Vagina (tissue), 2 donors: ENCODE results near the gene RRP8. TPM values are rescaled to one million over a fixed set of nuclear protein-coding genes. Genes with fewer than 3 reads are reported as not detected.

Experiments
- DNase-seq, 2 donors: peaks; one replicate each; pipeline ENCODE4 v3.0.0-alpha.2; 2017; ENCODE audit errors: extremely low spot score in 2 of 2
- H3K27ac ChIP-seq: fragments of 200-600 bp; sonication (generic); one replicate; pipeline ENCODE4 v1.5.1; 2019
- H3K27me3 ChIP-seq: fragments of 200-600 bp; sonication (generic); one replicate; pipeline ENCODE4 v1.5.1; 2019
- H3K36me3 ChIP-seq, 2 donors: fragments of 200-600 bp; sonication (generic); one replicate each; pipeline ENCODE4 v1.5.1; 2017 to 2019
- H3K4me1 ChIP-seq: fragments of 200-600 bp; sonication (generic); one replicate; pipeline ENCODE4 v1.5.1; 2019
- H3K4me3 ChIP-seq, 2 donors: fragments of 200-600 bp; sonication (generic); 1 replicate in 1 of 2; 2 replicates in 1 of 2; pipeline ENCODE4 v1.5.1; 2016 to 2019
- H3K9me3 ChIP-seq: fragments of 200-600 bp; sonication (generic); one replicate; pipeline ENCODE4 v1.5.1; 2019
- CTCF ChIP-seq, 3 experiments: fragments of 450-650 bp in 2 of 3; fragments of 200-600 bp in 1 of 3; sonication (generic) in 1 of 3; IDR thresholded peaks; one replicate each; pipeline ENCODE4 v1.5.1; 2017 to 2019; ENCODE audit warnings: antibody characterized with exemption in 3 of 3, mild to moderate bottlenecking in 2 of 3, moderate library complexity in 2 of 3
- POLR2A ChIP-seq, 2 donors: fragments of 450-650 bp; IDR thresholded peaks; one replicate each; pipeline ENCODE4 v1.6.1; 2017; ENCODE audit warnings: antibody characterized with exemption in 2 of 2, mild to moderate bottlenecking in 2 of 2, moderate library complexity in 2 of 2
- POLR2AphosphoS5 ChIP-seq, 2 donors: sonication (generic); formaldehyde crosslinking; IDR thresholded peaks; one replicate each; pipeline ENCODE4 v1.9.0; 2017; ENCODE audit warnings: antibody characterized with exemption in 2 of 2, mild to moderate bottlenecking in 2 of 2, low read depth in 1 of 2; ENCODE audit not compliant: insufficient read depth in 1 of 2
- intact Hi-C: fragments of 100-400 bp; cut with DNase I; formaldehyde crosslinking; loops from one replicate; pipeline ENCODE4 v1.15.1; 2023
- total RNA-seq: library from RNA; depleted of rRNA; stranded (reverse); fragments of >200 nt; gene quantifications from one replicate; pipeline ENCODE4 v1.2.3, GENCODE V29; 2016

Gene RRP8
- total RNA-seq, 1 donor from 2014 or later, result 10.3 TPM

DNA sequence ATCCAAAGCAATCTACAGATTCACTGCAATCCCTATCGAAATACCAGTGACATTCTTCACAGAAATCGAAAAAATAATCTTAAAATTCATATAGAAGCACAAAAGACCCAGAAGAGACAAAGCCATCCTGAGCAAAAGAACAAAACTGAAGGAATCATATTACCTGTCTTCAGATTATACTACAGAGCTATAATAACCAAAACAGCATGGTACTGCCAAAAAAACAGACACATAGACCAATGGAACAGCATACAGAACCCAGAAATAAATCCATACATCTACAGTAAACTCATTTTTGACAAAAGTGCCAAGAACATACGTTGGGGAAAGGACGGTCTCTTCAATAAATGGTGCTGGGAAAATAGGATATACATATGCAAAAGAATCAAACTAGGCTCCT, 18.9 kb downstream of the RRP8 start:
- no peak for DNase-seq
- intact Hi-C loops, result no loop called here
- H3K4me1 ChIP-seq, result no peaks in the 10 kb centered on the region
- H3K36me3 ChIP-seq, result no peaks in the 10 kb centered on the region
- H3K27me3 ChIP-seq, result no peaks in the 10 kb centered on the region
- no peak overlapping the region for H3K27ac ChIP-seq
- H3K4me3 ChIP-seq, result no peak overlapping the region
- H3K9me3 ChIP-seq, result no peaks in the 10 kb centered on the region
- TF ChIP-seq POLR2A (IDR thresholded peaks at IDR 0.05) (no peak), POLR2AphosphoS5 (IDR thresholded peaks at IDR 0.05; ENCODE audit: insufficient read depth in 1 of 2, low read depth in 1 of 2) (no peak)

DNA sequence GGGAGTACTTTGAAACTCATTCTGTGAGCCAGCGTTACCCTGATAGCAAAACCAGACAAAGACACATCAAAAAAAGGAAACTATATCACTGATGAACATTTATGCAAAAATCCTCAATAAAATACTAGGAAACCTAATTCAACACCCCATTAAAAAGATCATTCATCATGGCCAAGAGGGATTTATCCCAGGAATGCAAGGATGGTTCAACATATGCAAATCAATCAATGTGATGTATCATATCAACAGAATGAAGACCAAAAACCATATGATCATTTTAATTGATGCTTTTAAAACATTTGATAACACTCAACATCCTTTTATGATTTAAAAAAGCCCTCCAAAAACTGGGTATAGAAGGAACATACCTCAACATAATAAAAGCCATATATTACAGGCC, 19.8 kb downstream of the RRP8 start:
- no peak for DNase-seq
- Histone ChIP-seq H3K4me1 (no peaks in the 10 kb centered on the region), H3K27ac (no peak overlapping the region), H3K27me3 (no peaks in the 10 kb centered on the region), H3K36me3 (no peaks in the 10 kb centered on the region), H3K4me3 (no peak overlapping the region), H3K9me3 (no peaks in the 10 kb centered on the region)
- no peak for TF ChIP-seq POLR2A (IDR thresholded peaks at IDR 0.05)
- no peak for TF ChIP-seq POLR2AphosphoS5 (IDR thresholded peaks at IDR 0.05; ENCODE audit: insufficient read depth in 1 of 2, low read depth in 1 of 2)
- no peak for TF ChIP-seq CTCF (IDR thresholded peaks at IDR 0.05)
- intact Hi-C loops, result no loop called here

DNA sequence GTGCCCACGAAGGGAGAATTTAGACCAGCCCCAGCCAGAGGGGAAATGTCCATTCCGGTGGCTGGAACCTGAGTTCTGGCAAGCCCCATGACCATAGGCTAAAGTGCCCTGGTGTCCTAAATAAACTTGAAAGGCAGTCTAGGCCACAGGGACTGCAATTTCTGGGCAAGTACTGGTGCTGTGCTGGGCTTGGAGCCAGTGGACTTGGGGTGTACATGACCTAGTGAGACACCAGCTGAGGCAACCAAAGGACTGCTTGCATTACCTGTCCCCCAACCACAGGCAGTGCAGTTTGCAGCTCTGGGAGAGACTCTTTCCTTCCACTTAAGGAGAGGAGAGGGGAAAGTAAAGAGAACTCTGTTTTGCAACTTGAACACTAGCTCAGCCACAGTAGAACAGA, 23.7 kb downstream of the RRP8 start:
- intact Hi-C loops, result no loop called here
- Histone ChIP-seq H3K36me3 (no peaks in the 10 kb centered on the region), H3K27ac (no peak overlapping the region), H3K9me3 (no peaks in the 10 kb centered on the region), H3K4me1 (peaks cover 21% of the 10 kb centered on the region), H3K27me3 (no peaks in the 10 kb centered on the region), H3K4me3 (no peak overlapping the region)
- DNase-seq, result no peak
- TF ChIP-seq POLR2AphosphoS5 (IDR thresholded peaks at IDR 0.05; ENCODE audit: insufficient read depth in 1 of 2, low read depth in 1 of 2) (no peak), POLR2A (IDR thresholded peaks at IDR 0.05) (no peak), CTCF (IDR thresholded peaks at IDR 0.05) (no peak)

DNA sequence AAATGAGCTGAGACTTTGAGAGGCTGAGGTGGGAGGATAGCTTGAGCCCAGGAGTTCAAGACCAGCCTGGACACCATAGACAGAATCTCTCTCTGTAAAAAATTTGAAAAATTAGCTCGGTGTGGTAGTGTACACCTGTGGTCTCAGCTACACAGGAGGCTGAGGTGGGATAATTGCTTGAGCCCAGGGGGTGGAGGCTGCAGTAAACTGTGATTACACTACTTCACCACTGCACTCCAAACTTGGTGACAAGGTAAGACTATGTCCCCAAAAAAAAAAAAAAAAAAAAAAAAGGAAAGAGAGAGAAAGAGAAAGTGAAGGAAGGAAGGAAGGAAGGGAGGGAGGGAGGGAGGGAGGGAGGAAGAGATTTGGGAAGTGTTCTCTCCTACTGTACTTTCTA, 25.3 kb downstream of the RRP8 start:
- intact Hi-C loops, result no loop called here
- TF ChIP-seq POLR2A (IDR thresholded peaks at IDR 0.05) (no peak), POLR2AphosphoS5 (IDR thresholded peaks at IDR 0.05; ENCODE audit: insufficient read depth in 1 of 2, low read depth in 1 of 2) (no peak), CTCF (IDR thresholded peaks at IDR 0.05) (no peak)
- Histone ChIP-seq H3K27ac (no peak overlapping the region), H3K36me3 (no peaks in the 10 kb centered on the region), H3K27me3 (no peaks in the 10 kb centered on the region), H3K4me1 (peaks cover 21% of the 10 kb centered on the region), H3K4me3 (no peak overlapping the region), H3K9me3 (no peaks in the 10 kb centered on the region)
- DNase-seq, result no peak

- intact Hi-C loops, result no loop called here
- Histone ChIP-seq H3K27ac (peak overlapping the region; percentile 35), H3K4me3 (no peak overlapping the region), H3K36me3 (no peaks in the 10 kb centered on the region), H3K9me3 (no peaks in the 10 kb centered on the region), H3K4me1 (peaks cover 21% of the 10 kb centered on the region), H3K27me3 (no peaks in the 10 kb centered on the region)
- TF ChIP-seq POLR2AphosphoS5 (IDR thresholded peaks at IDR 0.05; ENCODE audit: insufficient read depth in 1 of 2, low read depth in 1 of 2), result no peak
- TF ChIP-seq POLR2A (IDR thresholded peaks at IDR 0.05), result no peak
- no peak for TF ChIP-seq CTCF (IDR thresholded peaks at IDR 0.05)
- no peak for DNase-seq
Measured at GRCh38 chr11:6576471-6577373, 26.7 kb downstream of the RRP8 start.
